ENCODE data around the gene FKBP2. TPM values are rescaled to one million over a fixed set of nuclear protein-coding genes. Genes with fewer than 3 reads are reported as not detected.
A peak's percentile ranks its signal among the peaks of the same experiment; 100 is the strongest.

FKBP2 gene
- total and polyA plus RNA-seq, 2 of the 13 experiments (the other 11 are each of a cell fraction or from before 2014, with no cell fraction given), result 30.1 to 53.3 TPM

DNA sequence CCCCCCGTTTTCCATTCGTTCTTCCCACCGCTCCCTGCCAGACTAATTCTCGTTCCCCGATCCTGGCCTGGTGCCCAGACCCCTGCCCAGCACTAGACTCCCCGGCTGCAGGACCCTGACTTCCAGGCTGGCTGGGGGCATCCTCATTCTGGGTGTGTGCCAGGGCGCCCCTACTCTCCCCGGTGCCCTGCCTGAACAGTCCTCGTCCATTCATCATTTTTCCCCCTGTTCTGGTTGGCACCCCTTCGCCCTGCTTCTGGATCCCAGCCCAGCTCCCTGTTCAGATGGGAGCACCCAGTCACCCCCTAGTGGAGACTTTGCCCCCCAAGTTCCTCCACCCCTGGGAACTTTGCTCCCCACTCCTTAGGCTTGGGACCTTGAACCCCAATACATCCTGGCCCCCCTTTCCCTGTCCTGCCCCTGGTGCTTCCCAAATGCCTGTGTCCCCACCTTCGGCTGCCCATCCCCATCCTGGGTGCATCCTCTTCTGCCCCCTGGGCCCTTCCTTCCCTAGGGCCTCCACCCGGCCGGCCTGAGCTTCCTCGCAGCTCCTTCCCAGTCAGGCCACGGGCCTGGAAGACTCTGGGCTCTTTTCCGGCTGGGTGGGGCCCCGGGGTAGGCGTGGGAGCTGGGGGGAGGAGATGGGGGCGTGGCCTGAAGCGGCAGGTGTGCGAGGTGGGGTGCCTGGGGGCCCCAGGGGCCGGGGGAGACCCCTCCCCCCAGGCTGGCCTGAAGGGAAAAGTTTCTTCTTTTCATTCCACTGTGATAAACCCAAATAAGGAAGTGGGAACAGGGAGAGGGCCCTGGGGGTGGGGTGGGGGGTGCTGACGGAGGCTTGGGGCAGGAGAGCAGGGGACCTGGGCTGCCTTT is 11.3 kb downstream of the FKBP2 start (continued):
- no peak for TF ChIP-seq PREB (CRISPR knock-in tag; IDR thresholded peaks at IDR 0.05)
- TF ChIP-seq, protein P1, sequence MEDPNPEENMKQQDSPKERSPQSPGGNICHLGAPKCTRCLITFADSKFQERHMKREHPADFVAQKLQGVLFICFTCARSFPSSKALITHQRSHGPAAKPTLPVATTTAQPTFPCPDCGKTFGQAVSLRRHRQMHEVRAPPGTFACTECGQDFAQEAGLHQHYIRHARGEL (CRISPR knock-in tag; IDR thresholded peaks at IDR 0.05), result no peak
- no peak for TF ChIP-seq MBNL3 (CRISPR knock-in tag; conservative IDR thresholded peaks at IDR 0.05)
- TF ChIP-seq ZNF570 (CRISPR knock-in tag; IDR thresholded peaks at IDR 0.05; ENCODE audit: borderline replicate concordance), result no peak
- TF ChIP-seq HDAC2 (CRISPR knock-in tag; IDR thresholded peaks at IDR 0.05), result no peak
- TF ChIP-seq NFYC (CRISPR knock-in tag; IDR thresholded peaks at IDR 0.05), result no peak
- no peak for TF ChIP-seq YY1 (IDR thresholded peaks at IDR 0.05; ENCODE audit: insufficient read depth, insufficient replicate concordance, low read depth, low read length)
- no peak for TF ChIP-seq ZFP36 (IDR thresholded peaks at IDR 0.05; ENCODE audit: borderline replicate concordance, low read depth, low read length, partially characterized antibody)
- no peak for TF ChIP-seq ZNF674 (CRISPR knock-in tag; IDR thresholded peaks at IDR 0.05; ENCODE audit: low read depth)
- no peak for TF ChIP-seq ZNF616 (CRISPR knock-in tag; IDR thresholded peaks at IDR 0.05; ENCODE audit: low read depth)
- TF ChIP-seq ZNF768 (CRISPR knock-in tag; IDR thresholded peaks at IDR 0.05), result no peak
- 0 out of 2 replicates have a peak, but pooled peaks have one; percentile 19 for TF ChIP-seq ZNF746 (CRISPR knock-in tag; IDR thresholded peaks at IDR 0.05)
- 0 out of 2 replicates have a peak, but pooled peaks have one; percentile 47 for TF ChIP-seq ZNF501 (CRISPR knock-in tag; IDR thresholded peaks at IDR 0.05)
- TF ChIP-seq ZBTB20 (CRISPR knock-in tag; IDR thresholded peaks at IDR 0.05; ENCODE audit: borderline replicate concordance, low read depth), result no peak
- TF ChIP-seq ZNF326 (CRISPR knock-in tag; IDR thresholded peaks at IDR 0.05; ENCODE audit: borderline replicate concordance), result no peak
- TF ChIP-seq ZNF7 (CRISPR knock-in tag; IDR thresholded peaks at IDR 0.05), result no peak
- TF ChIP-seq POLR2G (IDR thresholded peaks at IDR 0.05; ENCODE audit: low read depth, low read length), result no peak
- TF ChIP-seq JARID2 (CRISPR knock-in tag; IDR thresholded peaks at IDR 0.05; ENCODE audit: insufficient replicate concordance), result no peak
- TF ChIP-seq ETV6 (CRISPR knock-in tag; conservative IDR thresholded peaks at IDR 0.05), result no peak
- TF ChIP-seq MEIS1 (CRISPR knock-in tag; IDR thresholded peaks at IDR 0.05; ENCODE audit: borderline replicate concordance), result peak; percentile 53; the same call in 1 of the 2 replicates
- TF ChIP-seq, protein P2, sequence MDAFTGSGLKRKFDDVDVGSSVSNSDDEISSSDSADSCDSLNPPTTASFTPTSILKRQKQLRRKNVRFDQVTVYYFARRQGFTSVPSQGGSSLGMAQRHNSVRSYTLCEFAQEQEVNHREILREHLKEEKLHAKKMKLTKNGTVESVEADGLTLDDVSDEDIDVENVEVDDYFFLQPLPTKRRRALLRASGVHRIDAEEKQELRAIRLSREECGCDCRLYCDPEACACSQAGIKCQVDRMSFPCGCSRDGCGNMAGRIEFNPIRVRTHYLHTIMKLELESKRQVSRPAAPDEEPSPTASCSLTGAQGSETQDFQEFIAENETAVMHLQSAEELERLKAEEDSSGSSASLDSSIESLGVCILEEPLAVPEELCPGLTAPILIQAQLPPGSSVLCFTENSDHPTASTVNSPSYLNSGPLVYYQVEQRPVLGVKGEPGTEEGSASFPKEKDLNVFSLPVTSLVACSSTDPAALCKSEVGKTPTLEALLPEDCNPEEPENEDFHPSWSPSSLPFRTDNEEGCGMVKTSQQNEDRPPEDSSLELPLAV (CRISPR knock-in tag; conservative IDR thresholded peaks at IDR 0.05; ENCODE audit: low read depth), result no peak
- no peak for TF ChIP-seq HMG20B (CRISPR knock-in tag; conservative IDR thresholded peaks at IDR 0.05)
- 0 out of 2 replicates have a peak, but pooled peaks have one; percentile 31 for TF ChIP-seq ZNF343 (CRISPR knock-in tag; IDR thresholded peaks at IDR 0.05)
- no peak for TF ChIP-seq ZNF772 (CRISPR knock-in tag; IDR thresholded peaks at IDR 0.05)
- no peak for TF ChIP-seq LRRFIP1 (CRISPR knock-in tag; conservative IDR thresholded peaks at IDR 0.05)

All from HepG2 (cell line).